Measurements from ENCODE around the gene TNFRSF9.

TNFRSF9 gene

DNA sequence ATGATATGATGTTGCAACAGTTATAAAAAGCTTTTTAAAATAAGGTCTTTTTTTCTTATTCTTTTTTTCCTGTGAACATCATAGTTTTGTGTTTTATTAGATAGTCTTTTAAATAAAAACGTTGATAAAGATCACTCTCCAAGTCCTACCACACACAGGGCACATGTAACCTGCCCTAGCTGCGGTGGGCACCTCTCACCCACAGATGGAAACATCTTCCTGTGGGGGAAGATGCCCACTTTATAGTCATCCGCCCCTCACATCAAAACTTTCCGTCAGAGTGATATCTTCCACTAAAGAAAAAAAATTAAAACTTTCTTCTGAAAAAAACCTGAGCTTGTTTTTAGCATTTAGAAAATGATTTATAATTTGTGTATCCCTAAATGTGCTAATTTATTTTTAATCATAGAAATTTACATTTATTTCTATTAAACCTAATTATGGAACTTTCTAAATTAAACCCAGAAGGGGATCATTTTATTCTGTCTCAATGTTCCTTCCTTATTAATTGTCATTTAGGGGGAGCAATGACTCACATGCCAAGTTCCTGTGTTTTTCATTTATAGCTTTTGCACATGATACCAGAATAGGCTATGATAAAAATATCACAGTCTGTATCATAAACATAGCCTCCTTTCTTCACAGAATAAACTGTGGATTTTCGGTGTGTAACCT is 24.7 kb downstream of the TNFRSF9 start:
- DNase-seq: no peak

DNA sequence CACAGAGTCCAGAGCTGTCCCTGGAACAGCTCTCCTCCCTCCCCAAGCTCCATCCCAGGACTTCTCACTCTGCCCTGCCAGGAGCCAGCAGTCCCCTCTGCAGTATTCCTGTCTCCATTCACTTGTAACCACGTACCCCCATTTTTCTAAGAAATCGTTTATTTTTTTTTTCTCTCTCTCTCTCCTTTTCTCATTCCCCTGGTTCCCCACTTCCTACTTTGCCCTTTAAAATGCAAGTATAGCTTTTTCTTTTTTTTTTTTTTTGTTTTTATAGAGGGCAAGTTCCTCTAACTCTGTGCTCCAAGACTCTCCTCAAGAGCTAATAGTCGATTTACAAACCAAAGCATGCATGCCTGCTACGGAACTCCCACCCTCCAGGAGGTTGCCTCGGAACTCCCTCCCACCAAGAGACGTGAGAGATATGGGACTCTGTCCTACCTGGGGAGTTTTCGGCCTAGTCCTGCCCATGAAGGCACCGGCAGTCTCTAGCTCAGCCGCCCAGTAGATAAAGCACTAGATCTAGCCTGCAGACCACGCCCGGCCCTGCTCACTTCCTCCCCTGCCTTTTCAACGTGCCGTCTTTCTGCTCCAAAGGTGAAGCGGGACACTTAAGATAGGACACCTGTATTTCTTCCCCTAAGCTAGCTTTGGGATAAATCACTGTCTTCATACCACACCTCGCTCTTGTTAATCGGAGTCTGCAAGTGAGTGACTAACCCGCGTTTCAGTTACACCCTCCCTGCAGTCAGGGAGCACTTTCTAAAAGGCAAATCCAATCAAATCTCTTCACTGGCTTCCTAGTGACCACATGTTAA is 27.7 kb downstream of the TNFRSF9 start:
- DNase-seq: peak; percentile 8

- DNase-seq: no peak
These were observed 28.5 kb downstream of the TNFRSF9 start for GRCh38 chr1:7912145-7912544.

DNA sequence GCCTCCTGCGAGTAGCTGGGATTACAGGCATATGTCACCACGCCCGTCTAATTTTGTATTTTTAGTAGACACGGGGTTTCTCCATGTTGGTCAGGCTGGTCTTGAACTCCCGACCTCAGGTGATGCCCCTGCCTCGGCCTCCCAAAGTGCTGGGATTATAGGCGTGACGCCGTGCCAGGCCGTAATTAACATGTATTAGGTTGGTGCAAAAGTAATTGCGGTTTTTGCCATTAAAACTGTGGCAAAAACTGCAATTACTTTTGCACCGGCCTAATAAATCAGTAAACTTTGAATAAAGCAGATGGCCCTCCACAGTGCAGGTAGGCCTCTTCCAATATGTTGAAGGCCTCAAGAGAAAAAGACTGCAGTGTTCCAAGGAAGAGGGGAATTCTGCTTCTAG is 35.4 kb downstream of the TNFRSF9 start:
- no peak for DNase-seq

- DNase-seq: peak; percentile 65
These were observed 38.1 kb downstream of the TNFRSF9 start for GRCh38 chr1:7902478-7903085.

DNA sequence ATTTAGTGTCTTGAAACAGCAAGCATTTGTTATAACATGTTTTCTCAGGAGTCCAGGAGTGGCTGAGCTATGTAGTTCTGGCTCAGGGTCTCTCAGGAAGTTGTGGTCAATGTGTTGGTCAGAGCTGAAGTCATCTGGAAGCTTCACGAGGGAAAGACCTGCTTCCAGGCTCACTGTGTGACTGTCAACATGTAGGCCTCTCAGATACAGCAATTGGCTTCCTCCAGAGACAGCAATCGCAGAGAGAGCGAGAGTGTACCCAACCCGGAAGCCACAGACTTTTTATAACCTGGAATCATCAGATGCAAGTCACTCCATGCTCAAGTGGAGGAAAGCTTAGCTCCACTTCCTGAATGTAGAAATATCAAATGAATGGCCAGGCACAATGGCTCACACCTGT is 40.9 kb downstream of the TNFRSF9 start:
- DNase-seq: no peak

GRCh38 chr1:7898962-7899361 is 41.7 kb downstream of the TNFRSF9 start:
- no peak for DNase-seq

GRCh38 chr1:7896994-7897393 is 43.6 kb downstream of the TNFRSF9 start:
- no peak for DNase-seq

- no peak for DNase-seq
These were observed 47.0 kb downstream of the TNFRSF9 start for GRCh38 chr1:7893529-7894180.

DNA sequence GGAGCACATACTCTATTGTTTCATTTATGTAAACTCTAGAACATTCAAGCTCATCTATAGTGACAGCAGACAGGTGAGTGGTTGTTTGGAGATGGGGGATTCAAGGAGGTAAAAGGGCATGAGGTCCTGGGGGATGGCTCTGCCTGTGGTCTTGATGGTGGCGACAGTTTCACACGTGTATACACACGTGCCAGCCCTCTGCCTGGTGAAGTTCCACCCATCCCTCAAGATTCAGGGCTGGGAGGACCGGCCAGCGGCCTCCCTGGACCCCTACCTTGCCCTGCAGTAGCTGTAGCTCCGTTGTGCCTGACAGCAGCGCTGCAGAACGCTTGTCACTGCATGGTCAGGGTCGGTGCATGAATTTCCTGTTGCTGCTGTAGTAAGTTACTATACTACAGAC is 48.8 kb downstream of the TNFRSF9 start:
- no peak for DNase-seq

GRCh38 chr1:7890853-7891252 is 49.8 kb downstream of the TNFRSF9 start:
- DNase-seq: no peak

DNA sequence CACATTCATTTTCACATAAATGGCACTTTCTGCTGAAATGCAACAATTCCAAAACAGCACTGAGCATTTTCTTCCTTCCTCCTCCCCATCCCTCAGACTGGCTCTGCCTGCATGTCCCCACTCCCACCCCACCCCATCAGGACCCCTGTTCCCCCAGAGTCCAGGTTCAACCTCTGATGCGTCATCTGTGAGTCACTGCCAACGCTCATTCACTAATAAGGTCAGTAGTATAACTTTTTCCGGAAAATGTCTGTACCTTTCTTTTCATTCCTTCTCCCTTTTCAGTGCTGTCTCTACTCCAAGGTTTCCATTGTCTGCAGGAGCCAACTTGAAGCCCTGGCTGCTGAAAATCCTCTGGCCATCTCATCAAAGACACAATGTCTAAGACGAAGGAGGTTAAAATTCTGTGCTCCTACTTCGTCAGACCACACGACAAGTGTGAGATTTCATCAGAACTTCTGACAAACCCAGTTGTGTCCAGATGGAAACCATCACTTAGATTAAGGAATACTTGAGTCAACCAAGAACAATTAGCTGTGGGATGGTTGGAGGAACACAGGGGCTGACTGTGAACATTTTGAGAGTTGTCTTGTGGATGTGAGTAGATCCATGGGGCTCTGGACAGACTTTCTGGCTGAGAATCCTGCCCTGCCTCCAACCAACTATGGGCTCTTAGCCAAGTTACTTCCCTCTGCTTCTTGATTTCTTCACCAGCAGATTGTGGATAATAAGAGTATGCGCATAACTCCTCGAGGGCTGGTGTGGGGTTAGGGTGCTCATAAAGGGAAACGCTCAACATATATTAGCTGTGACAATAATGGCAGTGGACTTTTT is 52.2 kb downstream of the TNFRSF9 start:
- no peak for DNase-seq

GRCh38 chr1:7886405-7886745 is 54.3 kb downstream of the TNFRSF9 start:
- no peak for DNase-seq

DNA sequence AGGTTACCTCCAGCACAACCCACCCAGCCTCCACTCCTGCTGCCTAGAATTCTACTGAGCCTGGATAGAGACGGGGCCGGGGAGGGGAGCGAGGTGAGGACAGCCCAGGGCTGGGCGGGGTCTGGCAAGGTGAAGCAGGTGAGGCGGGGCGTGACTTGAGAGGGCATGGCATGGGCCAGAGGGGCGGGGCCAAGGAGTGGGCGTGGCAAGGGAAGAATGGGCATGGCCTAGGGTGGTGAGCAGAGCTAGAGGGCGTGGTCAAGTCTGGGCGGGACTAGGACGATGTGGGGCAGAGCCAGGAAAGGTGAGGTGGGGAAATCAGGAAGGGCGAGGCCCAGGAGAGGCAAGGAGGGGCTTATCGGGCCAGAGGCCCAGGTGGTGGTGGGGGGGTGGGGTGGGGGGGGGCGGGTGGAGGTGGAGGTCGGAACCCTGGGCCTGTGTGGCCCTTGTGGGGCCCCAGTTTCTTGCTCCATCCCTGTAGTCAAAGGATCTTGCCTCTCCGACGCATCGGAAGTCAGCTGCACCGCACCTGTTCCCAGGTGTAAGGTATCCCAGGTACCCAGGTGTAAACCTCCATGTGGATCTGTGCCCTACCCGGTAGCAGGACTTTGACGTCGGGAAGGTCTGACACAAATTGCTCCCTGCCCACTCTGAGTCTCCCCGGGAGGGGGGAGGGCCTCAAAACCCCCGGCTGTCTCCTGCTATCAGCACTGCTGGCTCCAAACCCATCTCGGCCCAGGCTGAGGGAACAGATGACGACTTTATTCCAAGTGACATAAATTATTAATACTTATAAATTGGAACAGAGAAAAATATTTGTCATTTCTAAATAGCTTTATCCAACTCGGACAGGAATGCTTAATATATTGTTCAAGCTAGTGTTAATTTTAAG is 54.9 kb downstream of the TNFRSF9 start:
- DNase-seq: peak; percentile 5

DNA sequence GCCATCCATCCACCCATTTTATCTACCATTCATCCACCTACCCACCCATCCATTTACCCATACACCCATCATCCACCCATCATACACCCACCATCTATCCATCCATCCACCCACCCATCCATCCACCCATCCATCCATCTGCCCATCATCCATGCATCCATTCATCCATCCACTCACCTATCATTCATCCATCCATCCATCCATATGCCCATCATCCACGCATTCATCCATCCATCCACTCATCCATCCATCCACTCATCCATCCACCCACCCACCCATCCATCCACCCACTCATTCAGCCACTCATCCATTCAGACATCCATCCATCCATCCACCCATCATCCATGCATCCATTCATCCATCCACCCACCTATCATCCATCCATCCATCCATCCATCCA is 55.9 kb downstream of the TNFRSF9 start:
- DNase-seq: no peak

- DNase-seq: no peak
These were observed 61.4 kb downstream of the TNFRSF9 start for GRCh38 chr1:7879228-7879627.

DNA sequence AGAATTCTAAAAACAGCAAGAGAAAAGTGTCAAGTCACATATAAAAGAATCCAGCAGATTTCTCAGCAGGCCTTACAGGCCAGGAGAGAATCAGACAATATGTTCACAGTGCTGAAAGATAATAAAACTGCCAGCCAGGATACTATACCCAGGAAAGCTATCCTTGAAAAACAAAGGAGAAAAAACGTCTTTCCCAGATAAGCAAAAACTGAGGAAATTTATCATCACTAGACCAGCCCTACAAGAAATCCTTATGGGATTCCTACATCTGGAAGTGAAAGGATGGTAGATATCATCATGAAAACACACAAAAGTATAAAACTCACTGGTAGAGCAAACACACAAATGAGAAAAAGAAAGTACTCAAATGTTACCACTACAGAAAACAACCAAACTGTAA is 62.6 kb downstream of the TNFRSF9 start:
- no peak for DNase-seq

DNA sequence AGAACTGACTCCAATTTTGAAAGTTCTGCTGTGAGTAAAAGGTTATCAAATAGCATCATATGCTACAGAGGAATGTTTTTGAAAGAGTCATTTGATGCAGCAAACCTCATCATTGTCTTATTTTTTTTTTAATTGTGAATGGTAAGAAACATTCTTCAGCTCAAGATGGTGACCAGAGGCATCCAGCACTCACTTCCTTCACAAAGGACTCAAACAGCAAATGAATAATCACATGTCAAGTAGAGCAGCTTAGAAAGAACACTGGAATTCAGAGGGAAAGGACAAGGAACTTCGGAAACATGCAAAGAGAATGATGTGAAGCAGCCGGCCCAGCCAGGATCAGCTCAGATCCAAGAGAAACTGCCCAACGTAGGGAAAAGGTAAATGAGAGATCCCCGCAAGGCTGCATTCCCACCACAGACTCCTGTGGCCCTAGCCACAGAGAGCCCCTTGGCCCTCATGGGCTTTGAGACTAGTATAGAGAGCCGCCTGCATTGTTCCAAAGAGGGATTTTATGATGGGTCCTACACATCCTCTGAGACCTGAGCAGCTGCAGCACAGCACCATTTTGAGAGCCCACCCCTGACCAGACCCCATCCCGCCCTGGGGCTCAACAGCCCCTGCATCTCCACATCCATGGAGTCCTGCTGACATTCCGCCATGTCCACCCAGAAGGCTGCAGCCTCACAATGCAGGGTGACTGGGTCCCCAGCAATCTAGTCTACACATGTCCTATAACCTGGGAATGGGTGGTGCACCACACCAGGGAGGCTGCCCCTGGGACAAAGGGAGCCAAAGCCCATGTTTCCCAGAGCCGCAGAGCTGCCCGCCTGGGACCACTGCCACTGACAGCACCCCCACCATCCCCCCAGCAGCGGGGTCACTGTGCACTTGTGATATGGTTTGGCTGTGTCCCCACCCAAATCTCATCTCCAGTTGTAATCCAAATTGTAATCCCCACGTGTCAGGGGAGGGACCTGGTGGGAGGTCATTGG is 66.5 kb downstream of the TNFRSF9 start:
- DNase-seq: no peak

DNA sequence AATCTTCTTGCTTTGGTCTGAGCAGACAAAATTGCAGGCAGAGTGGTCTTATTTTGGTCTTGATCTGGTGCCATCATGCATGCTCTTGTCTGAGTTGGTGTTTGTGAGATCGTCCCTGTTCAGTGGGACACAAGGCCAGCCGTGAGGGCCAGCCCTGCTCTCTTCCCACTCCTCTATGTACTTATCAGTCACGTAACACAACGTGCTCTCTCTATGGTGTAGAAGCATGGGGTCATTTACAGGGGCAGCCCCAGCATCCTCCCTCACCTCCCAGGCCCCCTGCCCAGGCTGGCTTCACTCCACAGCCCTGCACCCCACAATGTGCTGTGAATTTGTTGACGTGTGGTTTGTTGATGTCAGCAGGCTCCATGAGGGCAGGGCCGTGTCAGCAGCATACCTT is 69.5 kb downstream of the TNFRSF9 start:
- no peak for DNase-seq

Data from CD4-positive, alpha-beta T cell treated with Interleukin-17A for 4 hours (primary cell).